H9 (cell line): ENCODE measurements around the gene OLIG3. TPM values are rescaled to one million over a fixed set of nuclear protein-coding genes. Genes with fewer than 3 reads are reported as not detected.

Experiments
- DNase-seq: peaks from one replicate; pipeline ENCODE4 v3.0.0-alpha.2; 2017
- H2AFZ ChIP-seq: one replicate; pipeline ENCODE4 v1.6.1; 2013; ENCODE audit warnings: mild to moderate bottlenecking, low read length, control low read depth, moderate library complexity
- H2AK5ac ChIP-seq: 2 replicates; pipeline ENCODE4 v1.6.1; 2013; ENCODE audit warnings: low read length, control low read depth, mixed read lengths; ENCODE audit not compliant: insufficient read length
- H2BK120ac ChIP-seq: one replicate; pipeline ENCODE4 v1.6.1; 2013; ENCODE audit warnings: low read depth, mild to moderate bottlenecking, low read length, control low read depth, inconsistent platforms; ENCODE audit not compliant: poor library complexity, severe bottlenecking
- H2BK12ac ChIP-seq: 2 replicates; pipeline ENCODE4 v1.6.1; 2013; ENCODE audit warnings: low read length, control low read depth, mixed read lengths, low read depth; ENCODE audit not compliant: insufficient read length
- H2BK15ac ChIP-seq: 2 replicates; pipeline ENCODE4 v1.6.1; 2013; ENCODE audit warnings: low read depth, low read length, control low read depth
- H2BK20ac ChIP-seq: one replicate; pipeline ENCODE4 v1.6.1; 2013; ENCODE audit warnings: low read depth, mild to moderate bottlenecking, low read length, control low read depth, inconsistent platforms; ENCODE audit not compliant: poor library complexity, severe bottlenecking
- H2BK5ac ChIP-seq: 2 replicates; pipeline ENCODE4 v1.6.1; 2013; ENCODE audit warnings: low read length, control low read depth, mixed read lengths; ENCODE audit not compliant: insufficient read length
- H3K14ac ChIP-seq: 2 replicates; pipeline ENCODE4 v1.6.1; 2013; ENCODE audit warnings: low read length, control low read depth; ENCODE audit not compliant: insufficient read depth
- H3K18ac ChIP-seq: 2 replicates; pipeline ENCODE4 v1.6.1; 2013; ENCODE audit warnings: low read depth, mild to moderate bottlenecking, mixed read lengths, low read length, control low read depth; ENCODE audit not compliant: insufficient read length
- H3K23ac ChIP-seq: 2 replicates; pipeline ENCODE4 v1.6.1; 2013; ENCODE audit warnings: low read length, control low read depth, mixed read lengths, low read depth; ENCODE audit not compliant: insufficient read length
- H3K23me2 ChIP-seq: 2 replicates; pipeline ENCODE4 v1.6.1; 2013; ENCODE audit warnings: low read depth, mild to moderate bottlenecking, mixed read lengths, low read length, control low read depth; ENCODE audit not compliant: insufficient read length, poor library complexity, severe bottlenecking
- H3K27ac ChIP-seq: 2 replicates; pipeline ENCODE4 v1.5.1; 2013; ENCODE audit warnings: low read length, control low read depth, mixed read lengths, low read depth; ENCODE audit not compliant: insufficient read length
- H3K27me3 ChIP-seq: 2 replicates; pipeline ENCODE4 v1.6.1; 2013; ENCODE audit warnings: low read length, control low read depth, inconsistent platforms; ENCODE audit not compliant: insufficient read depth
- H3K4ac ChIP-seq: 2 replicates; pipeline ENCODE4 v1.6.1; 2013; ENCODE audit warnings: low read depth, mild to moderate bottlenecking, control low read depth, inconsistent platforms, low read length, moderate library complexity
- H3K4me1 ChIP-seq: 2 replicates; pipeline ENCODE4 v1.6.1; 2013; ENCODE audit warnings: low read length, control low read depth, inconsistent platforms; ENCODE audit not compliant: insufficient read depth
- H3K4me2 ChIP-seq: 2 replicates; pipeline ENCODE4 v1.6.1; 2013; ENCODE audit warnings: low read length, control low read depth, mixed read lengths; ENCODE audit not compliant: insufficient read length, insufficient read depth
- H3K56ac ChIP-seq: 2 replicates; pipeline ENCODE4 v1.6.1; 2013; ENCODE audit warnings: low read depth, mild to moderate bottlenecking, mixed read lengths, low read length, control low read depth; ENCODE audit not compliant: insufficient read length
- H3K79me1 ChIP-seq: 2 replicates; pipeline ENCODE4 v1.6.1; 2013; ENCODE audit warnings: low read depth, mild to moderate bottlenecking, moderate library complexity, low read length, control low read depth, inconsistent platforms; ENCODE audit not compliant: insufficient read depth, poor library complexity, severe bottlenecking
- H3K79me2 ChIP-seq: 2 replicates; pipeline ENCODE4 v1.6.1; 2013; ENCODE audit warnings: low read length, control low read depth, inconsistent platforms; ENCODE audit not compliant: insufficient read depth
- H3K9ac ChIP-seq: 2 replicates; pipeline ENCODE4 v1.6.1; 2013; ENCODE audit warnings: low read length, control low read depth, mixed read lengths; ENCODE audit not compliant: insufficient read length; ENCODE audit errors: extremely low read depth
- H3K9me3 ChIP-seq: one replicate; pipeline ENCODE4 v1.6.1; 2013; ENCODE audit warnings: low read depth, low read length, inconsistent platforms; ENCODE audit not compliant: control insufficient read depth
- H3T11ph ChIP-seq: one replicate; pipeline ENCODE4 v1.6.1; 2013; ENCODE audit warnings: mild to moderate bottlenecking, low read length, control low read depth, inconsistent platforms
- H4K20me1 ChIP-seq: one replicate; pipeline ENCODE4 v1.6.1; 2013; ENCODE audit not compliant: control insufficient read depth, insufficient read length, insufficient read depth
- H4K5ac ChIP-seq: 2 replicates; pipeline ENCODE4 v1.6.1; 2013; ENCODE audit warnings: low read depth, mild to moderate bottlenecking, mixed read lengths, low read length, control low read depth; ENCODE audit not compliant: insufficient read length
- H4K8ac ChIP-seq: replicated peaks from 2 replicates; pipeline ENCODE4 v1.6.1; 2013; ENCODE audit warnings: low read length, control low read depth, mixed read lengths, low read depth; ENCODE audit not compliant: insufficient read length
- H4K91ac ChIP-seq: 2 replicates; pipeline ENCODE4 v1.6.1; 2013; ENCODE audit warnings: low read depth, mild to moderate bottlenecking, moderate library complexity, mixed read lengths, low read length, control low read depth; ENCODE audit not compliant: insufficient read length
- H3K27ac Mint-ChIP-seq, 3 experiments: 2 replicates in 2 of 3; 3 replicates in 1 of 3; pipeline ENCODE4 v1.8.0; 2020 to 2021; ENCODE audit warnings: mixed read lengths in 3 of 3, mild to moderate bottlenecking in 1 of 3, moderate library complexity in 1 of 3
- H3K27me3 Mint-ChIP-seq: 2 replicates; pipeline ENCODE4 v1.8.0; 2021; ENCODE audit warnings: low read depth, mild to moderate bottlenecking, moderate library complexity, mixed read lengths
- H3K36me3 Mint-ChIP-seq, 3 experiments: 2 replicates in 2 of 3; 3 replicates in 1 of 3; pipeline ENCODE4 v1.8.0; 2020 to 2021; ENCODE audit warnings: low read depth in 3 of 3, mixed read lengths in 3 of 3; ENCODE audit not compliant: insufficient read depth in 1 of 3
- H3K4me1 Mint-ChIP-seq, 2 experiments: 2 replicates each; pipeline ENCODE4 v1.8.0; 2020; ENCODE audit warnings: mixed read lengths in 2 of 2
- H3K4me3 Mint-ChIP-seq, 2 experiments: 2 replicates in 1 of 2; 3 replicates in 1 of 2; pipeline ENCODE4 v1.8.0; 2020 to 2021; ENCODE audit warnings: mild to moderate bottlenecking in 2 of 2, mixed read lengths in 2 of 2, moderate library complexity in 1 of 2
- H3K9me3 Mint-ChIP-seq, 2 experiments: 2 replicates in 1 of 2; 3 replicates in 1 of 2; pipeline ENCODE4 v1.8.0; 2020; ENCODE audit warnings: mild to moderate bottlenecking in 2 of 2, mixed read lengths in 2 of 2, moderate library complexity in 1 of 2
- CTCF ChIP-seq: fragments of 200-600 bp; sonication (generic); conservative IDR thresholded peaks from 3 replicates; pipeline ENCODE4 v1.8.0; 2021; ENCODE audit warnings: antibody characterized with exemption, mild to moderate bottlenecking
- WGBS: extraction: QIAGEN DNeasy Blood & Tissue Kit; methylation state at CpG from one replicate; pipeline ENCODE4 v1.1.7; 2013; ENCODE audit warnings: missing lambda C conversion rate, low lambda C conversion rate, mixed read lengths; ENCODE audit not compliant: insufficient read length; ENCODE audit errors: extremely low coverage; 5-methylcytosine and 5-hydroxymethylcytosine counted together
- total RNA-seq: library from RNA; stranded (reverse); gene quantifications from 2 replicates; pipeline ENCODE4 v1.2.1, GENCODE V29; 2021

OLIG3 gene
- total RNA-seq, 1 experiment from 2014 or later: 0.22 TPM

GRCh38 chr6:137543114-137543513 lies 48.9 kb upstream of the OLIG3 start:
- no peak; the same call in 2 of the 3 replicates for TF ChIP-seq CTCF
- no peak overlapping the region for H3K27ac ChIP-seq
- H3K4ac ChIP-seq: no peak overlapping the region
- peaks cover 7% of the 10 kb centered on the region; the same call in 1 of the 2 replicates for H3K4me1 ChIP-seq
- no peak overlapping the region for H4K8ac ChIP-seq
- Mint-ChIP-seq H3K4me3 (no peak overlapping the region), H3K4me1 (peaks cover 62 to 63% of the 10 kb centered on the region in 2 experiments), H3K9me3 (no peaks in the 10 kb centered on the region; a peak in 1 of 5 replicates), H3K36me3 (no peaks in the 10 kb centered on the region), H3K27me3 (no peaks in the 10 kb centered on the region), H3K27ac (peak overlapping the region in 2 of 3 experiments; percentile 52 to 83; a peak in 2 of 7 replicates)
- H2BK20ac ChIP-seq: peak overlapping the region; percentile 83
- no peak overlapping the region for H3K9ac ChIP-seq
- no peak overlapping the region for H3K56ac ChIP-seq
- H3K79me1 ChIP-seq: no peaks in the 10 kb centered on the region
- H4K91ac ChIP-seq: no peak overlapping the region
- H2BK5ac ChIP-seq: no peak overlapping the region
- whole genome bisulfite sequencing: no CpG with 5 or more reads among the region's 2 CpGs
- no peak overlapping the region for H4K5ac ChIP-seq
- no peaks in the 10 kb centered on the region for H3K27me3 ChIP-seq
- H2AK5ac ChIP-seq: no peak overlapping the region
- H3K79me2 ChIP-seq: no peaks in the 10 kb centered on the region
- H4K20me1 ChIP-seq: no peaks in the 10 kb centered on the region
- peak overlapping the region; percentile 12 for H3K4me2 ChIP-seq
- H2BK12ac ChIP-seq: no peak overlapping the region
- H3K23me2 ChIP-seq: peaks cover 3% of the 10 kb centered on the region
- no peak overlapping the region for H2BK120ac ChIP-seq
- DNase-seq: no peak
- H3T11ph ChIP-seq: no peak overlapping the region
- H3K14ac ChIP-seq: no peak overlapping the region
- H2BK15ac ChIP-seq: no peak overlapping the region
- no peak overlapping the region for H2AFZ ChIP-seq
- H3K23ac ChIP-seq: no peak overlapping the region
- H3K9me3 ChIP-seq: no peaks in the 10 kb centered on the region
- H3K18ac ChIP-seq: no peak overlapping the region
